ENCODE data around the gene UTS2B.

UTS2B gene

GRCh38 chr3:191352014-191352413 lies 21.7 kb upstream of the UTS2B start:
- Histone ChIP-seq H3K36me3 (ENCODE audit: control insufficient read depth in 2 of 2, insufficient read depth in 1 of 2, low read length in 2 of 2) (no peaks in the 10 kb centered on the region), H3K4me3 (ENCODE audit: low read depth, low read length) (no peak overlapping the region), H3K27ac (ENCODE audit: extremely low read depth, low read depth, low read length) (no peak overlapping the region), H3K4me1 (ENCODE audit: control insufficient read depth, insufficient read depth, low read length) (peaks cover 22% of the 10 kb centered on the region), H3K9me3 (ENCODE audit: control insufficient read depth, insufficient read depth, low read depth, low read length) (no peaks in the 10 kb centered on the region)
- TF ChIP-seq PRDM10 (tag by site-specific recombination; IDR thresholded peaks at IDR 0.05): 0 out of 2 replicates have a peak, but pooled peaks have one; percentile 12
- TF ChIP-seq HOXA7 (CRISPR knock-in tag; IDR thresholded peaks at IDR 0.05; ENCODE audit: borderline replicate concordance): no peak
- TF ChIP-seq ELK4 (IDR thresholded peaks at IDR 0.05; ENCODE audit: borderline replicate concordance, low read depth, low read length): no peak
- TF ChIP-seq ZNF341 (tag by site-specific recombination; IDR thresholded peaks at IDR 0.05; ENCODE audit: low read depth): no peak
- peak; percentile 61; the same call in 1 of the 2 replicates for TF ChIP-seq PRDM6 (tag by site-specific recombination; IDR thresholded peaks at IDR 0.05)
- TF ChIP-seq ZNF600 (tag by site-specific recombination; IDR thresholded peaks at IDR 0.05): peak; percentile 67
- no peak for TF ChIP-seq ZNF837 (tag by site-specific recombination; IDR thresholded peaks at IDR 0.05)
- ChIA-PET POLR2A (no interaction called here), CTCF (no interaction called here)

GRCh38 chr3:191350396-191351090 lies 20.2 kb upstream of the UTS2B start:
- POLR2A ChIA-PET: no interaction called here
- Histone ChIP-seq H3K4me3 (ENCODE audit: low read depth, low read length) (no peak overlapping the region), H3K36me3 (ENCODE audit: control insufficient read depth in 2 of 2, insufficient read depth in 1 of 2, low read length in 2 of 2) (no peaks in the 10 kb centered on the region), H3K4me1 (ENCODE audit: control insufficient read depth, insufficient read depth, low read length) (peaks cover 13% of the 10 kb centered on the region), H3K27ac (ENCODE audit: extremely low read depth, low read depth, low read length) (no peak overlapping the region), H3K9me3 (ENCODE audit: control insufficient read depth, insufficient read depth, low read depth, low read length) (no peaks in the 10 kb centered on the region)
- CTCF ChIA-PET: no interaction called here
- TF ChIP-seq IKZF3 (tag by site-specific recombination; IDR thresholded peaks at IDR 0.05) (0 out of 2 replicates have a peak, but pooled peaks have one; percentile 20), PRDM1 (tag by site-specific recombination; IDR thresholded peaks at IDR 0.05) (peak; percentile 66; the same call in 1 of the 2 replicates), PRDM6 (tag by site-specific recombination; IDR thresholded peaks at IDR 0.05) (peak; percentile 96), ZNF362 (tag by site-specific recombination; IDR thresholded peaks at IDR 0.05) (peak; percentile 55; the same call in 1 of the 2 replicates), ZNF26 (tag by site-specific recombination; IDR thresholded peaks at IDR 0.05) (no peak), FEZF1 (tag by site-specific recombination; IDR thresholded peaks at IDR 0.05) (peak; percentile 88), GLIS1 (tag by site-specific recombination; IDR thresholded peaks at IDR 0.05) (peak; percentile 87), ZBTB17 (tag by site-specific recombination; IDR thresholded peaks at IDR 0.05) (peak; percentile 91), PRDM4 (tag by site-specific recombination; IDR thresholded peaks at IDR 0.05) (peak; percentile 41; the same call in 1 of the 2 replicates)
- TF ChIP-seq, protein P1, sequence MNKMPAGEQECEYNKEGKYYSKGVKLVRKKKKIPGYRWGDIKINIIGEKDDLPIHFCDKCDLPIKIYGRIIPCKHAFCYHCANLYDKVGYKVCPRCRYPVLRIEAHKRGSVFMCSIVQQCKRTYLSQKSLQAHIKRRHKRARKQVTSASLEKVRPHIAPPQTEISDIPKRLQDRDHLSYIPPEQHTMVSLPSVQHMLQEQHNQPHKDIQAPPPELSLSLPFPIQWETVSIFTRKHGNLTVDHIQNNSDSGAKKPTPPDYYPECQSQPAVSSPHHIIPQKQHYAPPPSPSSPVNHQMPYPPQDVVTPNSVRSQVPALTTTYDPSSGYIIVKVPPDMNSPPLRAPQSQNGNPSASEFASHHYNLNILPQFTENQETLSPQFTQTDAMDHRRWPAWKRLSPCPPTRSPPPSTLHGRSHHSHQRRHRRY (tag by site-specific recombination; IDR thresholded peaks at IDR 0.05): no peak

Data from HEK293 (cell line).